HepG2 (cell line): ENCODE measurements around the gene RABGGTA. TPM values are rescaled to one million over a fixed set of nuclear protein-coding genes. Genes with fewer than 3 reads are reported as not detected.

Source experiments
- MYC ChIP-seq: sonication (generic); formaldehyde crosslinking; IDR thresholded peaks from 2 replicates; pipeline ENCODE4 v1.9.0; 2021; ENCODE audit warnings: missing genetic modification reagents, borderline replicate concordance
- PATZ1 ChIP-seq: sonication (generic); formaldehyde crosslinking; IDR thresholded peaks from 2 replicates; pipeline ENCODE4 v1.4.0; 2020; ENCODE audit warnings: missing genetic modification reagents
- TOPORS ChIP-seq: sonication (generic); formaldehyde crosslinking; IDR thresholded peaks from 2 replicates; pipeline ENCODE4 v1.8.0; 2023; ENCODE audit warnings: mild to moderate bottlenecking, missing genetic modification reagents
- ZGPAT ChIP-seq: IDR thresholded peaks from 2 replicates; pipeline ENCODE4 v1.6.1; 2016; ENCODE audit warnings: mild to moderate bottlenecking
- ZNF567 ChIP-seq: sonication (generic); formaldehyde crosslinking; IDR thresholded peaks from 2 replicates; pipeline ENCODE4 v1.8.1; 2023; ENCODE audit warnings: mild to moderate bottlenecking, missing genetic modification reagents, borderline replicate concordance
- ZNF672 ChIP-seq: sonication (generic); formaldehyde crosslinking; IDR thresholded peaks from 2 replicates; pipeline ENCODE4 v1.8.1; 2022; ENCODE audit warnings: missing genetic modification reagents
- polyA plus RNA-seq, 8 experiments: library from polyadenylated mRNA; depleted of rRNA in 3 of 8; stranded (reverse) in 7 of 8; unstranded in 1 of 8; fragments of >200 nt; fragmentation: Illumina TruSeq in 4 of 8; extraction: Trizol in 4 of 8; gene quantifications; 2 replicates each; pipeline versions ENCODE4 v1.2.1 to v1.2.3, GENCODE V29; 2011 to 2016; ENCODE audit warnings: low read depth in 4 of 8, missing spikeins in 1 of 8, mixed read lengths in 1 of 8; ENCODE audit not compliant: insufficient read depth in 1 of 8
- total RNA-seq, 5 experiments: library from RNA; depleted of rRNA; stranded (reverse); fragments of >200 nt; fragmentation: Illumina TruSeq; extraction: Trizol; gene quantifications; 2 replicates each; pipeline ENCODE4 v1.2.3, GENCODE V29; 2016; ENCODE audit warnings: low read depth in 1 of 5
- TF ChIP-seq, protein P1 (sequence below): sonication (generic); formaldehyde crosslinking; IDR thresholded peaks from 2 replicates; pipeline ENCODE4 v1.4.0; 2020; ENCODE audit warnings: missing genetic modification reagents
- TF ChIP-seq, protein P2 (sequence below): sonication (generic); formaldehyde crosslinking; IDR thresholded peaks from 2 replicates; pipeline ENCODE4 v1.4.0; 2020; ENCODE audit warnings: missing genetic modification reagents

The RABGGTA gene
- total and polyA plus RNA-seq, 2 of the 13 experiments (the other 11 are each of a cell fraction or from before 2014, with no cell fraction given) = 57.9 to 90.8 TPM

- TF ChIP-seq PATZ1 (CRISPR knock-in tag) (peak; percentile 86), ZNF567 (CRISPR knock-in tag) (peak; percentile 99; the same call in 1 of the 2 replicates), MYC (CRISPR knock-in tag) (peak; percentile 94), ZGPAT (CRISPR knock-in tag) (peak; percentile 99), TOPORS (CRISPR knock-in tag) (peak; percentile 96), ZNF672 (CRISPR knock-in tag) (no peak)
- TF ChIP-seq, protein P1, sequence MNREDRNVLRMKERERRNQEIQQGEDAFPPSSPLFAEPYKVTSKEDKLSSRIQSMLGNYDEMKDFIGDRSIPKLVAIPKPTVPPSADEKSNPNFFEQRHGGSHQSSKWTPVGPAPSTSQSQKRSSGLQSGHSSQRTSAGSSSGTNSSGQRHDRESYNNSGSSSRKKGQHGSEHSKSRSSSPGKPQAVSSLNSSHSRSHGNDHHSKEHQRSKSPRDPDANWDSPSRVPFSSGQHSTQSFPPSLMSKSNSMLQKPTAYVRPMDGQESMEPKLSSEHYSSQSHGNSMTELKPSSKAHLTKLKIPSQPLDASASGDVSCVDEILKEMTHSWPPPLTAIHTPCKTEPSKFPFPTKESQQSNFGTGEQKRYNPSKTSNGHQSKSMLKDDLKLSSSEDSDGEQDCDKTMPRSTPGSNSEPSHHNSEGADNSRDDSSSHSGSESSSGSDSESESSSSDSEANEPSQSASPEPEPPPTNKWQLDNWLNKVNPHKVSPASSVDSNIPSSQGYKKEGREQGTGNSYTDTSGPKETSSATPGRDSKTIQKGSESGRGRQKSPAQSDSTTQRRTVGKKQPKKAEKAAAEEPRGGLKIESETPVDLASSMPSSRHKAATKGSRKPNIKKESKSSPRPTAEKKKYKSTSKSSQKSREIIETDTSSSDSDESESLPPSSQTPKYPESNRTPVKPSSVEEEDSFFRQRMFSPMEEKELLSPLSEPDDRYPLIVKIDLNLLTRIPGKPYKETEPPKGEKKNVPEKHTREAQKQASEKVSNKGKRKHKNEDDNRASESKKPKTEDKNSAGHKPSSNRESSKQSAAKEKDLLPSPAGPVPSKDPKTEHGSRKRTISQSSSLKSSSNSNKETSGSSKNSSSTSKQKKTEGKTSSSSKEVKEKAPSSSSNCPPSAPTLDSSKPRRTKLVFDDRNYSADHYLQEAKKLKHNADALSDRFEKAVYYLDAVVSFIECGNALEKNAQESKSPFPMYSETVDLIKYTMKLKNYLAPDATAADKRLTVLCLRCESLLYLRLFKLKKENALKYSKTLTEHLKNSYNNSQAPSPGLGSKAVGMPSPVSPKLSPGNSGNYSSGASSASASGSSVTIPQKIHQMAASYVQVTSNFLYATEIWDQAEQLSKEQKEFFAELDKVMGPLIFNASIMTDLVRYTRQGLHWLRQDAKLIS (CRISPR knock-in tag) = no peak; the same call in 1 of the 2 replicates
- TF ChIP-seq, protein P2, sequence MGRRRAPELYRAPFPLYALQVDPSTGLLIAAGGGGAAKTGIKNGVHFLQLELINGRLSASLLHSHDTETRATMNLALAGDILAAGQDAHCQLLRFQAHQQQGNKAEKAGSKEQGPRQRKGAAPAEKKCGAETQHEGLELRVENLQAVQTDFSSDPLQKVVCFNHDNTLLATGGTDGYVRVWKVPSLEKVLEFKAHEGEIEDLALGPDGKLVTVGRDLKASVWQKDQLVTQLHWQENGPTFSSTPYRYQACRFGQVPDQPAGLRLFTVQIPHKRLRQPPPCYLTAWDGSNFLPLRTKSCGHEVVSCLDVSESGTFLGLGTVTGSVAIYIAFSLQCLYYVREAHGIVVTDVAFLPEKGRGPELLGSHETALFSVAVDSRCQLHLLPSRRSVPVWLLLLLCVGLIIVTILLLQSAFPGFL (CRISPR knock-in tag) = no peak; the same call in 1 of the 2 replicates
Observed at GRCh38 chr14:24299255-24300191, 28.1 kb upstream of the RABGGTA start, which contains the start of the genes DHRS1 and NOP9 (continued).
